ENCODE measurements around the gene CYS1.
"Not testable (repeated sequence)": the region's sequence is repeated elsewhere in the genome, so short reads cannot be mapped to it uniquely, and the experiment has no call there.

CYS1 gene

GRCh38 chr2:10045561-10046355, 34.5 kb downstream of the CYS1 start:
- DNase-seq, result no peak

- peak; percentile 92 for DNase-seq
Measured at GRCh38 chr2:10043906-10044601, 36.2 kb downstream of the CYS1 start.

GRCh38 chr2:10043256-10043905, 36.8 kb downstream of the CYS1 start, which contains the start of gene KLF11:
Gene KLF11 (plus strand): TSS chr2:10043550. CDS start chr2:10043717, 167 bp downstream.
- peak; percentile 89 for DNase-seq

- DNase-seq, result peak; percentile 41
Measured at GRCh38 chr2:10042301-10043161, 37.7 kb downstream of the CYS1 start.

- no peak for DNase-seq
Measured at GRCh38 chr2:10041711-10042110, 38.5 kb downstream of the CYS1 start.

- DNase-seq, result no peak
Measured at GRCh38 chr2:10039658-10040410, 40.4 kb downstream of the CYS1 start.

GRCh38 chr2:10038716-10039115, 41.5 kb downstream of the CYS1 start:
- no peak for DNase-seq

GRCh38 chr2:10038123-10038522, 42.1 kb downstream of the CYS1 start:
- DNase-seq, result no peak

- peak; percentile 48 for DNase-seq
Measured at GRCh38 chr2:10036095-10036884, 43.9 kb downstream of the CYS1 start.

- no peak for DNase-seq
Measured at GRCh38 chr2:10035633-10036032, 44.6 kb downstream of the CYS1 start.

GRCh38 chr2:10035053-10035422, 45.2 kb downstream of the CYS1 start:
- DNase-seq, result no peak

GRCh38 chr2:10034333-10035052, 45.7 kb downstream of the CYS1 start:
- DNase-seq, result no peak

GRCh38 chr2:10033251-10034006, 46.8 kb downstream of the CYS1 start:
- DNase-seq, result no peak

GRCh38 chr2:10032746-10033105, 47.5 kb downstream of the CYS1 start:
- no peak for DNase-seq

GRCh38 chr2:10031886-10032745, 48.1 kb downstream of the CYS1 start:
- no peak for DNase-seq

GRCh38 chr2:10030798-10031197, 49.4 kb downstream of the CYS1 start:
- not testable (repeated sequence) for DNase-seq

GRCh38 chr2:10030311-10030736, 49.9 kb downstream of the CYS1 start:
- DNase-seq, result no peak

GRCh38 chr2:10029875-10030223, 50.4 kb downstream of the CYS1 start:
- no peak for DNase-seq

Measured in CD4-positive, alpha-beta T cell treated with Interleukin-6 for 4 hours (primary cell).